KBM-7 (cell line): ENCODE results near the gene RPL36.
"Not testable (repeated sequence)": the region's sequence is repeated elsewhere in the genome, so short reads cannot be mapped to it uniquely, and the experiment has no call there.

ENCODE experiments used
- DNase-seq: peaks from one replicate; pipeline ENCODE4 v3.0.0-alpha.2; 2015
- in situ Hi-C: fragments of 300-500 bp; cut with MboI; formaldehyde crosslinking; loops from 2 replicates; pipeline ENCODE4 v1.14.3; 2020; ENCODE audit warnings: low sequenced_read_pairs, low pct_unique_long_range_greater_than_20kb, mixed read lengths

RPL36 gene

GRCh38 chr19:5686647-5687359 lies 3.3 kb upstream of the RPL36 start:
- DNase-seq = peak; percentile 94
- in situ Hi-C loops = no loop called here

GRCh38 chr19:5687360-5688198 lies 2.5 kb upstream of the RPL36 start:
- in situ Hi-C loops = no loop called here
- DNase-seq = no peak

- DNase-seq, in situ Hi-C loops: not testable (repeated sequence)
Measured at GRCh38 chr19:5688262-5688881, 1.7 kb upstream of the RPL36 start.

GRCh38 chr19:5690955-5691821 lies 1.1 kb downstream of the RPL36 start:
- peak; percentile 58 for DNase-seq
- in situ Hi-C loops = no loop called here

- peak; percentile 26 for DNase-seq
- in situ Hi-C loops = no loop called here
Measured at GRCh38 chr19:5691822-5692722, 2.0 kb downstream of the RPL36 start.

- in situ Hi-C loops = no loop called here
Measured at GRCh38 chr19:5692723-5693194, 2.7 kb downstream of the RPL36 start.

GRCh38 chr19:5693195-5694166 lies 3.4 kb downstream of the RPL36 start:
- no peak for DNase-seq
- in situ Hi-C loops = no loop called here

More at GRCh38 chr19:5692723-5693194, 2.7 kb downstream of the RPL36 start:
- DNase-seq = peak; percentile 34

GRCh38 chr19:5694167-5694955 lies 4.3 kb downstream of the RPL36 start:
- no peak for DNase-seq
- in situ Hi-C loops = no loop called here

GRCh38 chr19:5694956-5695648 lies 5.0 kb downstream of the RPL36 start:
- DNase-seq = no peak
- in situ Hi-C loops = no loop called here

- in situ Hi-C loops = no loop called here
- no peak for DNase-seq
Measured at GRCh38 chr19:5695649-5696195, 5.6 kb downstream of the RPL36 start.

GRCh38 chr19:5696196-5697021 lies 6.3 kb downstream of the RPL36 start:
- in situ Hi-C loops = no loop called here
- no peak for DNase-seq

GRCh38 chr19:5697022-5697889 lies 7.2 kb downstream of the RPL36 start:
- in situ Hi-C loops = no loop called here
- DNase-seq = no peak

- in situ Hi-C loops = no loop called here
- DNase-seq = no peak
Measured at GRCh38 chr19:5697890-5698634, 8.0 kb downstream of the RPL36 start.
